GM12801 (cell line): ENCODE measurements around the gene GIGYF2.

Source experiments
- TF ChIP-seq, protein P1 (sequence below): IDR thresholded peaks from one replicate; pipeline ENCODE4 v1.5.1; 2011; ENCODE audit warnings: control low read depth; ENCODE audit not compliant: insufficient read length; ENCODE audit errors: extremely low read depth

GIGYF2 gene

DNA sequence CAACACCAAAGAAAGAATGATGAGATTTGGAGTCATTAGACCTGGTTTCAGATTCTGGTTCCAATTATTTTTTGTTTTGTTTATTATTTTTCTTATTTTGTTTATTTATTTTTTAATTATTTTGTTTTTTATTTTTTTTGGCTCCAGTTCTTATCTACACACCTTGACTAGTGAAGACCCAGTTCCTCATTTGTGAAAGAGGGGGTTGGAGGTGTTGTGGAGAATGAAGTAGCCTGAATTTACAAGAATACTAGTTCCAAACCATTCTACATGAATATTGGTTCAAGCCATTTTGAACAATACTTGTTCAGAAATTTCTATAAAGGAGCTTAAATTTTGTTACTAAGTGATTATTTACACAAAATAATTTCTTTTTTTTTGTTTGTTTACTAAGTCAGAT lies 86.1 kb downstream of the GIGYF2 start:
- TF ChIP-seq, protein P1, sequence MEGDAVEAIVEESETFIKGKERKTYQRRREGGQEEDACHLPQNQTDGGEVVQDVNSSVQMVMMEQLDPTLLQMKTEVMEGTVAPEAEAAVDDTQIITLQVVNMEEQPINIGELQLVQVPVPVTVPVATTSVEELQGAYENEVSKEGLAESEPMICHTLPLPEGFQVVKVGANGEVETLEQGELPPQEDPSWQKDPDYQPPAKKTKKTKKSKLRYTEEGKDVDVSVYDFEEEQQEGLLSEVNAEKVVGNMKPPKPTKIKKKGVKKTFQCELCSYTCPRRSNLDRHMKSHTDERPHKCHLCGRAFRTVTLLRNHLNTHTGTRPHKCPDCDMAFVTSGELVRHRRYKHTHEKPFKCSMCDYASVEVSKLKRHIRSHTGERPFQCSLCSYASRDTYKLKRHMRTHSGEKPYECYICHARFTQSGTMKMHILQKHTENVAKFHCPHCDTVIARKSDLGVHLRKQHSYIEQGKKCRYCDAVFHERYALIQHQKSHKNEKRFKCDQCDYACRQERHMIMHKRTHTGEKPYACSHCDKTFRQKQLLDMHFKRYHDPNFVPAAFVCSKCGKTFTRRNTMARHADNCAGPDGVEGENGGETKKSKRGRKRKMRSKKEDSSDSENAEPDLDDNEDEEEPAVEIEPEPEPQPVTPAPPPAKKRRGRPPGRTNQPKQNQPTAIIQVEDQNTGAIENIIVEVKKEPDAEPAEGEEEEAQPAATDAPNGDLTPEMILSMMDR: no peak

DNA sequence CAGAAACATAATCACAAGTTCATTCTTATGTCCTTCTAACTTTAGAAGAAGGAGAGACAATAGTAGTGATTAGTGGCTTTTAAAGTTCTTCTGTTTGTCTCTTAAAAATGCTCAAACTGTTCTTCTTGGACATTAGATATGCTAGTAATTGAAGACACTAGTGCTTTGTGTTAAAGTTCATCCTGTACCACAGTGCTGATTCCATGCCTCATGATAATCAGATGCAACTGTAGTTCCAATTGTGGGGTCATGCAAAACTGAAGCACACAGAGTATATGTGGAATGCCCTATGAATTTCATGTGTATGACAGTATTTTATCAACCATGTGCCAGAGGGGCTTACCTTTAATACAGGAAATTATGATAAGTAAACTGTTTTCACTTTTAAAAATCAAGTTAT lies 90.7 kb downstream of the GIGYF2 start:
- TF ChIP-seq, protein P1: no peak

DNA sequence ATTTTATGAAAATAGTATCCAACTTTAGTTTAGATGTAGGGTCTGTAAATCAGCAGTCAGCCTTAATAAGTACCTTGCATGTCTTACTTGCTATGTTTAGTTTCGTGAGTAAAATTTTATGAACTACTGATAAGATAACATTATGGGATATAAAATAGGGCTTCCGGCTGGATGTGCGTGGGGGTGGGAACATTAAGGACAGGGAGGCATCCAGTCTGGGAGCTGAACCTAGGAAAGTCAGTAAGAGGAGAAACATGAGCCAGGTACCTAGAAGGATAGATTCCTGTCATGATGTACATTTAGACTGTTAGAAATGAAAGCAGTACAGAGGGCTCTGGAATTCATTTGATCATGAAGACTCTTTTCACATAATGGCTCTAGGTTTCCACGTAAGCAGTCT lies 92.0 kb downstream of the GIGYF2 start:
- TF ChIP-seq, protein P1: no peak

DNA sequence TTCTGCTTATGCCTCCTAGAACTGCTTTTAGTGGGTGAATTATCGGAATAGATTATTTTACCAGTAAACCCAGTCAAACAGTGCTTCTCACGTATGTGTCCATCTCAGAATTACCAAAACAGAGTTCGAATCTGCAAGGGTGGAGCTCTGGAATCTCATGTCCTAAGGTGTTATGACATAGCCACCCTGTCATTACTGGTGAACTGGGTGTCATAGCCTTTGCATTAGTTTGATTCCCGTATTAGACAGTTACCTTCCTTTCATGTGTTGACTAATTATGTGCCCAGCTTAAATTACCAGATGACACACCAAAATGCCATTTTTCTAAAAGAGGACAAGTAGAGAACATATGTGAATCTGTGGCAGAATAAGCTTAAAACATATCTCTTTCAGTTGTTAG lies 94.4 kb downstream of the GIGYF2 start:
- TF ChIP-seq, protein P1: no peak

DNA sequence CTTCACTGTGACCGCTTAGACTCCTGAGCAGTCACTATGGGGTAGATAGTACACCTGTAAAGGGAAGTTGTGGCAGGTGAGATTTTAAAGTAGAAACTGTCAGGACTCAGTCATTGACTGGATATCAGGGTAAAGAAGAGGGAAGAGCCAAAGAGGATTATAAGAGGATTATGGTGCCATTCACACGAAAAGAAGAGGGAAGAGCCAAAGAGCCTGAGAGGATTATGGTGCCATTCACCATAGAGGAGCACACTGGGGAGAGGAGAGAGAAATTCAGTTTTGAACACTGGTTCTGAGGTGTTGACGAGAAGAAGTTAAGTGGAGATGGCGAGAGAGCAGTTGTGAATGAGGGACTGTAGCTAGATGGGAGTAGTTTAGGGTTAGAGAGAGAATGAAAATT lies 96.1 kb downstream of the GIGYF2 start:
- TF ChIP-seq, protein P1: no peak

DNA sequence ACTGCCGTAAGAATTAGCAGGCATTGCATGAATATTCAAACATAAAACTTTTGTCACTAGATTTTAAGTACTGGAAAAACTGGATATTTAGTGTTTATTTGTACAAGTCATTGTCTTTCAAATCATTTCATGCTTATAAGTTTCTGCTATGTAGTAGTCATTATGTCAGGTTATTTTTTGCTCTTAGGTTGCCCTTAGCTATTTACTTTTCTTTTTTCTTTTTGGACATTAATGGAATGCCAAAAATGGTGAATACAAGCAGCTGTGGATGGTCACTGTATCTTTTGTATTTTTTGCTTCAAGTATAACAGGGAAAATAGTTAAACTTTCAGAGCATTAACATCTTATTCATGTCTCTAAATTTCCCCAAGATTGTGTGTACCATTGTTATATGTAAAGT lies 97.8 kb downstream of the GIGYF2 start:
- TF ChIP-seq, protein P1: no peak

DNA sequence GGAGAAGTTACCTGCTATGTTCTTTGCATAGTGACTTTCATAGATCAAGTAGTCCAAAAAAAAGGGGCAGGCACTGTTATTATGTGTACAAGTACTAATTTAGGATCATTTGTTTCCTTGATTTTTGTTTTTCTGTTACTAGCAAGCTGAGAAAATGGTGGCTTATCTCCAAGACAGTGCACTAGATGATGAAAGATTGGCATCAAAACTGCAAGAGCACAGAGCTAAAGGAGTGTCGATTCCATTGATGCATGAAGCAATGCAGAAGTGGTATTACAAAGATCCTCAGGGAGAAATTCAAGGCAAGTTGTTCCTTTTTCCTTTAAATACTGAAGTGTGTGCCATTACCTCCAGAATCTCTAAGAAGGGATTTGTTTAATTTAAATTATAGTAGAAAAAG lies 98.8 kb downstream of the GIGYF2 start:
- TF ChIP-seq, protein P1: no peak

DNA sequence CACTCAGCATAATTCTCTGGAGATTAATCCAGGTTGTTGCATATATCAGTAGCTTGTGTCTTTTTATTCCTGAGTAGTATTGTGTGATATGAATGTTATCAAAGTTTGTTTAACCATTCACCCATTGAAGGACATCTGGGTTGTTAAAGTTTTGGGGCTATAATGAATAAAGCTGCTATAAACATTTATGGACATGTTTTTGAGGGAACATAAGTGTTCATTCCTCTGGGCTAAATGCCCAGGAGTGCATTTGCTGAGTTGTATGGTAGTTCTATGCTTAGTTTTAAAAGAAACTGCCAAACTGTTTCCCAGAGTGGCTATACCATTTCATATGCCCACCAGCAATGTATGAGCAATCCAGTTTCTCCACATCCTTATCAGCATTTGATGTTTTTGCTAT lies 101.1 kb downstream of the GIGYF2 start:
- TF ChIP-seq, protein P1: no peak
